Measurements from ENCODE around the gene CIRBP.

Gene CIRBP

DNA sequence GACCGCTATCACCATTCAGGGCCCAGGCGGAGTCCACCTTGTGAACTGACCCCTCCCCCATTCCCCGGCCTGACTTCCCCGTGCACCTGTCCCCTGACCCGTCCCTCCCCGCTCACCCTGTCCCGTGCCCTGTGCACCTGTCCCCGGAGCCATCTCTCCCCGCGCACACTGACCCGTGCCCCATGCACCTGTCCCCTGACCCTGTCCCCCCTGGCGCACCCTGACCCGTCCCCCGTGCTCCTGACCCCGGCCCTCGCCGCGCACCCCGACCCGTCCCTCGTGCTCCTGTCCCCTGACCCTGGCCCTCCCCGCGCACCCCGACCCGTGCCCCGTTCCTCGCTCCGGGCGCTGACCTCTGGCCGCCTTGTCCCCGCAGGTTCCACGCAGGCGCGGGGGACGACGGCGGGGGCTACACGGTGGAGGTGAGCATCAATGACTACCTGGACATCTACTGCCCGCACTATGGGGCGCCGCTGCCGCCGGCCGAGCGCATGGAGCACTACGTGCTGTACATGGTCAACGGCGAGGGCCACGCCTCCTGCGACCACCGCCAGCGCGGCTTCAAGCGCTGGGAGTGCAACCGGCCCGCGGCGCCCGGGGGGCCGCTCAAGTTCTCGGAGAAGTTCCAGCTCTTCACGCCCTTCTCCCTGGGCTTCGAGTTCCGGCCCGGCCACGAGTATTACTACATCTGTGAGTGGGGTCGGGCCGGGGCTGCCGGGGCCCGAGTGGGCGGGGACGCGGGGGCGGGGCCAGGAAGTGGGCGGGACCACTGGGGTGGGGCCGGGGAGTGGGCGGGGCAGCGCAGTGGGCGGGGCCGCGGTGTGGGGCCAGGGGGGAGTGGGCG lies 26.3 kb downstream of the CIRBP start:
- TF ChIP-seq GATA3 (IDR thresholded peaks at IDR 0.05; ENCODE audit: low read depth, low read length), result no peak

DNA sequence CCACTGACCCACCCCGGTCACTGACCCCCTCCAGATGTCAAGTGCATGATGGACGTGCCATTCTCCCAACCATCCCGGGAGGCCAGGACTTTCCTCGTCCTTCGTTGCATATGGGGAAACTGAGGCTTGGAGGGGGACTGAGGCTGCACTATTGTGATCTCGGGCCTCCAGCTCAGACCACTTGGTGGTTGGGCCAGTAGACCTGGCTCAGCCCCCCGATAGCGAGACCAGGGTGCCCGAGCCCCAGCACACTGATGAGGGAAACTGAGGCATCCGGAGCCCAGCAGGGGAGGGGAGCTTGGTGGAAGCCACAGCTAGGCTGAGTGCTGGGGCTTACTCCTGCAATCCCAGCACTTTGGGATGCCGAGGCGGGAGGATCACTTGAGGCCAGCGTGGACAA lies 26.9 kb downstream of the CIRBP start:
- TF ChIP-seq GATA3 (IDR thresholded peaks at IDR 0.05; ENCODE audit: low read depth, low read length) (no peak), GATA2 (IDR thresholded peaks at IDR 0.05; ENCODE audit: low read depth, low read length) (no peak)

DNA sequence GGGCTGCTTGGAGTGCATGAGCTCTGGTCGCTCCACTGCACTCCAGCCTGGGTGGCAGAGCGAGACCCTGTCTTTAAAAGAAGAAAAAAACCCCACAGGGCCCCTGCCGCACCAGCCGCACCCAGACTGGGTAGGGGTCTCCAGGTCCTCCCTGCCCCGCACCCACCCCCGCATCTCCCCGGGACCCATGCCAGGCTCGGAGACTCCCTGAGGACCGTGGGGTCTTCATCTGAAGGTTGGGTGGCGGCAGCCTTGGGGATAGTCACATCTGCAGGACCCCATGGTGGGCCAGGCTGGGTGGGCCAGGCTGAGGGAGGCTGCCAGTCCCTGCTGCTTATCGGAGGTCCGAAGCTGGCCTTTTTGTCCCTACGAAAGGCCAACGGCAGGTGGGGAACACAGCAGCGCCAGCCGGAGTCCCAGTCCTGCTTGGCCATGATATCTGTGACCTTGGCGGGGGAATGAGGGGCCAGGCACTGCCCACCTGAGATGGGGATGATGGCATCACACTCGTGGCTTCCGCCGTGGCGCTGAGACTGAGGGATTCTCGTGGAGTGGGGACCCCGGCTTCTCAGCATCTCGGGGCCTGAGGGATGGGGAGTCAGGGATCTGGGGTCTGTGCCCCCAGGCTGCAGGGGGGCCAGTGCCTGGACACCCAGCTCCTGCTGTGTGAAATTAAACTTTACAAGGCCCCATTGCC lies 27.6 kb downstream of the CIRBP start:
- TF ChIP-seq GATA3 (IDR thresholded peaks at IDR 0.05; ENCODE audit: low read depth, low read length) (no peak), GATA2 (IDR thresholded peaks at IDR 0.05; ENCODE audit: low read depth, low read length) (no peak)

DNA sequence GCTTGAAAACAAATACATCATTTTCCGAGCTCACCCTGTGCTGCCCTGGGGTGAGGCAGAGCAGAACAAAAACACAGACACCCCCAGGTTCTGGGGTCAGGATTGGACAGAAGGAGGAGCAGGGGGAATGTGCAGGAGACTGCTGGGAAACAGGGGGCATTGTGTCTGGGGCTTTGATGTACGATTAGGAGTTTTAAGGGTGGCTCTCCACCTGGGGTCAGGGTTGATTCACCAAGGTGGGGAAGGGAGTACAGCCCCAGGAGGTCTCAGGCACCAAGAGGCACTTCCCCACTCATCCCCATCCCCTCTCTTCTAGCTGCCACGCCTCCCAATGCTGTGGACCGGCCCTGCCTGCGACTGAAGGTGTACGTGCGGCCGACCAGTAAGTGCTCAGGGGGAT lies 29.1 kb downstream of the CIRBP start:
- TF ChIP-seq GATA3 (IDR thresholded peaks at IDR 0.05; ENCODE audit: low read depth, low read length), result no peak
- no peak for TF ChIP-seq GATA2 (IDR thresholded peaks at IDR 0.05; ENCODE audit: low read depth, low read length)

DNA sequence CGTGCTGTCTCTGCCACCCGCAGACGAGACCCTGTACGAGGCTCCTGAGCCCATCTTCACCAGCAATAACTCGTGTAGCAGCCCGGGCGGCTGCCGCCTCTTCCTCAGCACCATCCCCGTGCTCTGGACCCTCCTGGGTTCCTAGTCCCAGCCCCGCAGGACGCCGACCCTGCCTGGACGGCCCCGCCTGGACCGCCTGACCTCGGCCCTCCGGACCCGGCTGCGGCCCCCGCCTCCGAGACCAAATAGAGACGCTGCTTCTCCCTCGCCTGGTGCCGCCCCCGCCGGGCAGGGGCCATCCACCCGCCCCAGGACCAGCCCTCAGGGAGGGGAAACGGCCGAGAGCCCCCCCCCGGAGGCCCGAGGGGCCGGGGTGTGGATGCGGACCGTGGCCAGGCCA lies 30.7 kb downstream of the CIRBP start:
- TF ChIP-seq GATA2 (IDR thresholded peaks at IDR 0.05; ENCODE audit: low read depth, low read length) (no peak), GATA3 (IDR thresholded peaks at IDR 0.05; ENCODE audit: low read depth, low read length) (no peak)

DNA sequence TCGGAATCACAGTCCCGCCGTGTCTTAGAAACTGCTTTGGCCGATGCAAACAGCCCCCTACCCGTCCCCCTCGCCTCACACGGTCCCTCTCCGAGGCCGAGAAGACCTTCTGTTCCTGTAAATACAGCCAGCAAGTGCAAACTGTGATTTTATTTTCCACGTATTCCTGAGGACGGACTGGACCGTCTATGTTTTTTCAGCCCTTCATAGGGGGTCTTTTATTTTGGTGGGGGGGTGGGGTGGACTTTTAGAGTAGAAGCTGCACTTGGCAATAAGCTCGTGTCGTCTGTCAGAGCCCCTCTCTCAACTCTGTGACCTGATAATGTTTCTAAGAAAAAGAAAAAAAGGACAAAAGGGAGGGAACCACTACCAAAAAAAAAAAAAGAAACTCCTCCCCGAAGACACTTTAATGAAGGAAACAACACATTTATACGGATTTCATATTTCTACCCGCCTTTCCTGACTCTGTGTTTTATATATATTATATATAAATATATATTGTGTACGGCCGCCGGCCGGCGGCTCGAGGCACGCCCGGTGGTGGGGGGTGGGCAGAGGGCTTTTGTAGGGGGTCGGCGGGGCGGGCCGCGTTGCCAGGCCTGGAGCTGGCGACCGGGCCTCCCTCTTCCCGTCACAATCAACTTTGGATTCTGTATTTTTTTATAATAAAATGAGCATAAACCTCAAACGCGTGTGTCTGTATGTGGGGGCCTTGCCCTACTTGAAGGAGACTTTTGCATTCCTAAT lies 31.8 kb downstream of the CIRBP start:
- TF ChIP-seq GATA2 (IDR thresholded peaks at IDR 0.05; ENCODE audit: low read depth, low read length), result no peak
- no peak for TF ChIP-seq GATA3 (IDR thresholded peaks at IDR 0.05; ENCODE audit: low read depth, low read length)

DNA sequence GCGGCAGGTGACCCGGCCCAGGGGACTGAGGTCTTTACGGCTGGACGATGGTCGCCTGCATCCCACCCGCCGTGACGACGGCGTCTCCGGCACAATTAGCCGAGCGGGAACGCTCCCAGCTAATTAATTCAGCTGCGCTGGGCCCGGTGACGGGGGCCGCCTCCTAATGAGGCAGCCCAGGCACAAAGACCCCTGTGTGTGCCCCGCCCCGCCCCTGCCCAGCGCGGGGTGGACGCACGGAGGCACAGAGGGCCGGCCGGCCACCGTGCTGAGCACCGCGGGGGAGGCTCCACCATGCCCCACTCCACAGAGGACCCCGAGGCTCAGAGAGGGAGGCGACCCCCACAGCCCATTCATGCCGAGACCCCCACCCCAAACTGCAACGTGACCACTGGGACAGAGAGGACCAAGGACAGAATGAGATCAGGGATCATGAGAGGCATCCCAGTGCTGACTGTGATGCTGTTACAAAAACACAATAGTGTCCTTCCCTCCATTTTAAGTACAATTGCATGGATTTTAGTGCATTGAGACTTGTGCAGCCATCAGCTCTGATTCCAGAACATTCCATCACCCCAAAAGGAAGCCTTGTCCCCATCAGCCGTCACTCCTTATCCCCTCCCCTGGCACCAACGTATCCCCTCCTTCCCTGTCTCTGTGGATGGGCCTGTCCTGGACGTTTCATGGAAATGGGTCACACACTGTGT lies 33.6 kb downstream of the CIRBP start:
- TF ChIP-seq GATA3 (IDR thresholded peaks at IDR 0.05; ENCODE audit: low read depth, low read length) (no peak), GATA2 (IDR thresholded peaks at IDR 0.05; ENCODE audit: low read depth, low read length) (no peak)

DNA sequence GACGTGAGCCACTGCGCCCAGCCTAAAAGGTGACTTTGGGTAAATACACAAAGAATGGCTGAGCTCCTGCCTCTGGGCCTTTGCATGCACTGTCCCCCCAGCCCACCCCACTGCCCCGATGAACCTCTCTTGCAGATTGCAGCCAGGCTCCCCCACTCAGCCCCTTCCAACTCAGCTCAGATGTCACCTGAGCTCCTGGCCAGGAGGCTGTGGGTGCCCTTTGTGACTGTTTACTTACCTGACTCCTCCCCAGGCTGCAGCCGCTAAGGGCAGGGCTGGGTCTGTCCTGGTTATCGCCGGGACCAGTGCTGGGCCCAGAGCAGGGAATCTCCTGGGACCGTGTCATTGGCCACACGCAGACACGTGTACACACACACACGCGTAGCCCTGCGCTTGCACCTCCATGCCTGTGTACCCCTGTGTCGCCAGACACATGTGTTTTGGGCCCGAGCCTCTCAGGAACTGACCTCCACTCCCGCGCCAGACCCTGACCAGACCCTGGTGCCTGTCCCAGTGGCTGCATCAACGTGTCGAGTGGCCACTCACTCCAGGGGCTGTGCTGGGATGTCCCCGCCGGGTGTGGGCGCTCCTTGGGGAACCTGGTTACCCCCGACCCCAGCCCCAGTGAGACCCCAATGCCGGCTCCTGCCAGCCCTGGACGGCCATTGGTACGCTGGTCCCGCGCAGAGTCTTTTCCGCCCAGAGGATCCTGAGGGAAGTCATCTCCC lies 35.2 kb downstream of the CIRBP start:
- no peak for TF ChIP-seq GATA3 (IDR thresholded peaks at IDR 0.05; ENCODE audit: low read depth, low read length)
- TF ChIP-seq GATA2 (IDR thresholded peaks at IDR 0.05; ENCODE audit: low read depth, low read length), result no peak

DNA sequence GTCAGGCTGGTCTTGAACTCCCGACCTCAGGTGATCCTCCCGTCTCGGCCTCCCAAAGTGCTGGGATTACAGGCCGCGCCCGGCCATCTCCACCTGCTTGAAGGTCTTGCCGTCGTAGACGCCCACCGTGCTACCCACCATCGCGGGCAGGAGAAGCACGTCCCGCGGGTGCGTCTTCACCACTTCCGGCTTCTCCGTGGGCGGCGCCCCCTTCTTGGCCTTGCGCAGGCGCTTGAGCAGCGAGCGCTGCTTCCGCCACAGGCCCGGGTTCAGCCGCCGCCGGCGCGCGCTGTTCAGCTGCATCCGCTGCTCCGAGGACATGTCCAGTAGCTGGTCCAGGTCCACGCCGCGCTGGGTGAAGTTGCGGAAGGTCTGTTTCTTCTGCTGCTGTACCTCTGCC lies 38.2 kb downstream of the CIRBP start:
- TF ChIP-seq GATA3 (IDR thresholded peaks at IDR 0.05; ENCODE audit: low read depth, low read length) (no peak), GATA2 (IDR thresholded peaks at IDR 0.05; ENCODE audit: low read depth, low read length) (no peak)

DNA sequence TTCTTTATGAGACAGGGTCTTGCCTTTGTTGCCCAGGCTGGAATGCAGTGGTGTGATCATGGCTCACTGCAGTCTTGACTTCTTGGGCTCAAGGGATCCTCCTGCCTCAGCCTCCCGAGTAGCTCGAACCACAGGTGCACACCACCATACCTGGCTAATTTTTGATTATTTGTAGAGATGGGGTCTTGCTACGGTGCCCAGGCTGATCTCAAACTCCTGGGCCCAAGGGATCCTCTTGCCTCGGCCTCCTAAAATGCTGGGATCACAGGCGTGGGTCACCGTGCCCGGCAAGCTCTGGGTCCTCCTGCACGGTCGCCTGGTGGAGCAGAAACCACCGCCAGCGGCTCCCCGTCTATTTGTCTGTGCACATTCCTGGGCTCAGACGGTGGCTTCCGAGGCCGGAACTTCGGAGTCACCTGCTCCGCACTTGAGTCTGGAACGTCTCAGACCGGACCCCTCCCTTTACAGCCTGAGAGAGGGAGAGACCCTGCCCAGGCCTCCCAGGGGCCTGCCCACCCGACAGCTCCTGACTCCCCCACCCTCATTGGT lies 38.7 kb downstream of the CIRBP start:
- TF ChIP-seq GATA2 (IDR thresholded peaks at IDR 0.05; ENCODE audit: low read depth, low read length), result no peak
- no peak for TF ChIP-seq GATA3 (IDR thresholded peaks at IDR 0.05; ENCODE audit: low read depth, low read length)

DNA sequence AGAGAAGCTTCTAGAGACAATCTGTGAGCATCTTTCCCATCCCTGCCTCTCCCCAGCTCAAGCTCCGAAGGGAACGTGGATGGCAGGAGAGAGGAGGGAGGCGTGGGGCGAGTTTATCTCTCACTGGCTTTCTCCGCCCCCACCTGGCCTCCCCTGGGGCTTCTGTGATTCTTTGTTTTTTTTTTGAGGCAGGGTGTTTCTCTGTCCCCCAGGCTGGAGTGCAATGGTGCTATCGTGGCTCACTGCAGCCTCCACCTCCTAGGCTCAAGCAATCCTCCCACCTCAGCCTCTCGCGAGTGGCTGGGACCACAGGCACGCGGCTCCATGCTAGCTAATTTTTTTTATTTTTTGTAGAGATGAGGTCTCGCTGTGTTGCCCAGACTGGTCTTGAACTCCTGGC lies 39.6 kb downstream of the CIRBP start:
- TF ChIP-seq GATA2 (IDR thresholded peaks at IDR 0.05; ENCODE audit: low read depth, low read length) (no peak), GATA3 (IDR thresholded peaks at IDR 0.05; ENCODE audit: low read depth, low read length) (no peak)

DNA sequence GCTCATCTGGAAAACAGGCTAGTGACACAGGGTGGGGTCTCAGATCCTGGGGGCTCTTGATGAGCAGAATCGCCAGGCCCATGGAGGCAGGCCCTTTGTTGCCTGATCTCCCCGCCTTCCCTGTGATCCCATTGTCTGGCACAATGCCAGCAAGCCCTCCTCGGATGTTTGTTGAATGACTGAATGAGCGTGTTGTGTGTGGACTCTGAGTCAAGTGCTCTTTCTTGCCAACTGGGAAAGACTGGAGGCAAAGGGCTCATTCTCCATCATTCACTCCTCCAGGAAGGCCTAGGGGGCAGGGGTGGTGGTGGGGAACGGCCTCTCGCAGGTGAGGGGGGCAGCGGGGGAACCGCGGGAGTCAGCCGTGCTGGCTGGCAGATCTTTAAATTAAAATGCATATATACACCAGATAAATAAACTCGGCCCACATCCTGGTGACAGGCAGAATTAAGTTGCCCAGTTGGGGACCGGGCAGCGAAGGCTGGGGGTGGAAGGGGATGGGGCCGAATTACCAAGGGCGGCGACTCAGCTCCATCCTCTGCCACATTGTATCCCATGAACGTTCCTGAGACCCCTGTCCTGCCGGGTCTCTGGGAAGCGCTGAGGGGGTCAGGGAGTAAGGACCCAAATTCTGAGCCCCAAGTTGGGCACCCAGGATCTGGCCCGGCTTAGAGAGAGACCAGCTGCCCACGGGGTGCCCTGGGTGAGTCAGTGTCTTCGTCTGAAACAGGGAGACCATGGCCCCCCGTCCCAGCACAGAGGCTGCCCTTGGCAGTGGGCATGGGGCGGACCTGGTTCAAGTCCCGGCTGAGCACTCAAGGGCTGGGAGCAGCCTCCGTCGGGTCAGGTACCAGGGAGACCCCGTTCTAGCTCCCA lies 41.1 kb downstream of the CIRBP start:
- TF ChIP-seq GATA3 (IDR thresholded peaks at IDR 0.05; ENCODE audit: low read depth, low read length) (no peak), GATA2 (IDR thresholded peaks at IDR 0.05; ENCODE audit: low read depth, low read length) (no peak)

Data from SH-SY5Y (cell line).